ENCODE data around the gene ARID3A.
"Not testable (repeated sequence)": the region's sequence is repeated elsewhere in the genome, so short reads cannot be mapped to it uniquely, and the experiment has no call there.

The ARID3A gene

GRCh38 chr19:883661-884211 lies 42.1 kb upstream of the ARID3A start:
- no peaks in the 10 kb centered on the region for H3K9me3 ChIP-seq (ENCODE audit: control insufficient read depth in 1 of 2, low read length in 2 of 2)

GRCh38 chr19:884420-885211 lies 41.2 kb upstream of the ARID3A start:
- H3K9ac ChIP-seq (ENCODE audit: low read depth in 1 of 2, low read length in 2 of 2) = no peak overlapping the region
- no peaks in the 10 kb centered on the region for H3K27me3 ChIP-seq (ENCODE audit: control insufficient read depth in 1 of 2, insufficient read depth in 2 of 2, low read length in 2 of 2)
- H3K36me3 ChIP-seq (ENCODE audit: control insufficient read depth in 1 of 2, insufficient read depth in 2 of 2, low read length in 2 of 2) = peaks cover 30 to 64% of the 10 kb centered on the region in 2 donors
- no peaks in the 10 kb centered on the region for H3K9me3 ChIP-seq (ENCODE audit: control insufficient read depth in 1 of 2, low read length in 2 of 2)
- H3K4me3 ChIP-seq (ENCODE audit: low read depth in 1 of 2, low read length in 2 of 2) = no peak overlapping the region
- H3K4me1 ChIP-seq (ENCODE audit: control insufficient read depth in 1 of 2, insufficient read depth in 2 of 2, low read length in 2 of 2) = no peaks in the 10 kb centered on the region
- no peak overlapping the region for H3K27ac ChIP-seq (ENCODE audit: low read depth, low read length)

More at GRCh38 chr19:883661-884211, 42.1 kb upstream of the ARID3A start:
- Histone ChIP-seq H3K36me3 (ENCODE audit: control insufficient read depth in 1 of 2, insufficient read depth in 2 of 2, low read length in 2 of 2) (peaks cover 24 to 62% of the 10 kb centered on the region in 2 donors), H3K27me3 (ENCODE audit: control insufficient read depth in 1 of 2, insufficient read depth in 2 of 2, low read length in 2 of 2) (no peaks in the 10 kb centered on the region), H3K4me1 (ENCODE audit: control insufficient read depth in 1 of 2, insufficient read depth in 2 of 2, low read length in 2 of 2) (no peaks in the 10 kb centered on the region), H3K9ac (ENCODE audit: low read depth in 1 of 2, low read length in 2 of 2) (no peak overlapping the region), H3K4me3 (ENCODE audit: low read depth in 1 of 2, low read length in 2 of 2) (no peak overlapping the region), H3K27ac (ENCODE audit: low read depth, low read length) (no peak overlapping the region)

GRCh38 chr19:885536-886224 lies 40.2 kb upstream of the ARID3A start:
- Histone ChIP-seq H3K27ac (ENCODE audit: low read depth, low read length) (no peak overlapping the region), H3K9ac (ENCODE audit: low read depth in 1 of 2, low read length in 2 of 2) (no peak overlapping the region), H3K4me1 (ENCODE audit: control insufficient read depth in 1 of 2, insufficient read depth in 2 of 2, low read length in 2 of 2) (no peaks in the 10 kb centered on the region), H3K36me3 (ENCODE audit: control insufficient read depth in 1 of 2, insufficient read depth in 2 of 2, low read length in 2 of 2) (peaks cover 32 to 71% of the 10 kb centered on the region in 2 donors), H3K27me3 (ENCODE audit: control insufficient read depth in 1 of 2, insufficient read depth in 2 of 2, low read length in 2 of 2) (no peaks in the 10 kb centered on the region), H3K4me3 (ENCODE audit: low read depth in 1 of 2, low read length in 2 of 2) (no peak overlapping the region), H3K9me3 (ENCODE audit: control insufficient read depth in 1 of 2, low read length in 2 of 2) (no peaks in the 10 kb centered on the region)

- Histone ChIP-seq H3K27me3 (ENCODE audit: control insufficient read depth in 1 of 2, insufficient read depth in 2 of 2, low read length in 2 of 2) (no peaks in the 10 kb centered on the region), H3K27ac (ENCODE audit: low read depth, low read length) (no peak overlapping the region), H3K4me1 (ENCODE audit: control insufficient read depth in 1 of 2, insufficient read depth in 2 of 2, low read length in 2 of 2) (peaks cover 2 to 3% of the 10 kb centered on the region in 2 donors), H3K9me3 (ENCODE audit: control insufficient read depth in 1 of 2, low read length in 2 of 2) (no peaks in the 10 kb centered on the region), H3K4me3 (ENCODE audit: low read depth in 1 of 2, low read length in 2 of 2) (no peak overlapping the region), H3K9ac (ENCODE audit: low read depth in 1 of 2, low read length in 2 of 2) (no peak overlapping the region), H3K36me3 (ENCODE audit: control insufficient read depth in 1 of 2, insufficient read depth in 2 of 2, low read length in 2 of 2) (peaks cover 20 to 60% of the 10 kb centered on the region in 2 donors)
These were observed 38.8 kb upstream of the ARID3A start for GRCh38 chr19:887072-887471.

GRCh38 chr19:887599-887998 lies 38.2 kb upstream of the ARID3A start:
- H3K36me3 ChIP-seq (ENCODE audit: control insufficient read depth in 1 of 2, insufficient read depth in 2 of 2, low read length in 2 of 2) = peaks cover 14 to 54% of the 10 kb centered on the region in 2 donors
- no peak overlapping the region for H3K9ac ChIP-seq (ENCODE audit: low read depth in 1 of 2, low read length in 2 of 2)
- no peak overlapping the region for H3K4me3 ChIP-seq (ENCODE audit: low read depth in 1 of 2, low read length in 2 of 2)
- H3K9me3 ChIP-seq (ENCODE audit: control insufficient read depth in 1 of 2, low read length in 2 of 2) = no peaks in the 10 kb centered on the region
- H3K4me1 ChIP-seq (ENCODE audit: control insufficient read depth in 1 of 2, insufficient read depth in 2 of 2, low read length in 2 of 2) = peaks cover 4 to 5% of the 10 kb centered on the region in 2 donors
- no peaks in the 10 kb centered on the region for H3K27me3 ChIP-seq (ENCODE audit: control insufficient read depth in 1 of 2, insufficient read depth in 2 of 2, low read length in 2 of 2)
- H3K27ac ChIP-seq (ENCODE audit: low read depth, low read length) = no peak overlapping the region

GRCh38 chr19:888581-889385 lies 37.1 kb upstream of the ARID3A start:
- Histone ChIP-seq H3K4me3 (ENCODE audit: low read depth in 1 of 2, low read length in 2 of 2) (no peak overlapping the region), H3K9ac (ENCODE audit: low read depth in 1 of 2, low read length in 2 of 2) (no peak overlapping the region), H3K4me1 (ENCODE audit: control insufficient read depth in 1 of 2, insufficient read depth in 2 of 2, low read length in 2 of 2) (peaks cover 4 to 5% of the 10 kb centered on the region in 2 donors), H3K27me3 (ENCODE audit: control insufficient read depth in 1 of 2, insufficient read depth in 2 of 2, low read length in 2 of 2) (no peaks in the 10 kb centered on the region), H3K27ac (ENCODE audit: low read depth, low read length) (no peak overlapping the region), H3K36me3 (ENCODE audit: control insufficient read depth in 1 of 2, insufficient read depth in 2 of 2, low read length in 2 of 2) (peaks cover 12 to 51% of the 10 kb centered on the region in 2 donors), H3K9me3 (ENCODE audit: control insufficient read depth in 1 of 2, low read length in 2 of 2) (no peaks in the 10 kb centered on the region)

GRCh38 chr19:889662-890295 lies 36.1 kb upstream of the ARID3A start:
- peaks cover 4 to 5% of the 10 kb centered on the region in 2 donors for H3K4me1 ChIP-seq (ENCODE audit: control insufficient read depth in 1 of 2, insufficient read depth in 2 of 2, low read length in 2 of 2)
- H3K27ac ChIP-seq (ENCODE audit: low read depth, low read length) = no peak overlapping the region
- H3K4me3 ChIP-seq (ENCODE audit: low read depth in 1 of 2, low read length in 2 of 2) = no peak overlapping the region
- no peaks in the 10 kb centered on the region for H3K9me3 ChIP-seq (ENCODE audit: control insufficient read depth in 1 of 2, low read length in 2 of 2)
- H3K27me3 ChIP-seq (ENCODE audit: control insufficient read depth in 1 of 2, insufficient read depth in 2 of 2, low read length in 2 of 2) = no peaks in the 10 kb centered on the region
- H3K36me3 ChIP-seq (ENCODE audit: control insufficient read depth in 1 of 2, insufficient read depth in 2 of 2, low read length in 2 of 2) = peaks cover 12 to 49% of the 10 kb centered on the region in 2 donors
- no peak overlapping the region for H3K9ac ChIP-seq (ENCODE audit: low read depth in 1 of 2, low read length in 2 of 2)

- H3K36me3 ChIP-seq (ENCODE audit: control insufficient read depth in 1 of 2, insufficient read depth in 2 of 2, low read length in 2 of 2) = peaks cover 12 to 39% of the 10 kb centered on the region in 2 donors
- H3K9ac ChIP-seq (ENCODE audit: low read depth in 1 of 2, low read length in 2 of 2) = no peak overlapping the region
- no peak overlapping the region for H3K27ac ChIP-seq (ENCODE audit: low read depth, low read length)
These were observed 35.0 kb upstream of the ARID3A start for GRCh38 chr19:890831-891230.

GRCh38 chr19:891421-892200 lies 34.2 kb upstream of the ARID3A start:
- not testable (repeated sequence) for H3K27ac ChIP-seq (ENCODE audit: low read depth, low read length); H3K4me1 ChIP-seq (ENCODE audit: control insufficient read depth in 1 of 2, insufficient read depth in 2 of 2, low read length in 2 of 2); H3K9me3 ChIP-seq (ENCODE audit: control insufficient read depth in 1 of 2, low read length in 2 of 2); H3K27me3 ChIP-seq (ENCODE audit: control insufficient read depth in 1 of 2, insufficient read depth in 2 of 2, low read length in 2 of 2)
- peak overlapping the region; percentile 57 to 92 for H3K9ac ChIP-seq (ENCODE audit: low read depth in 1 of 2, low read length in 2 of 2)
- peak overlapping the region; percentile 83 to 84 for H3K4me3 ChIP-seq (ENCODE audit: low read depth in 1 of 2, low read length in 2 of 2)
- peaks cover 8 to 31% of the 10 kb centered on the region in 2 donors for H3K36me3 ChIP-seq (ENCODE audit: control insufficient read depth in 1 of 2, insufficient read depth in 2 of 2, low read length in 2 of 2)

More at GRCh38 chr19:890831-891230, 35.0 kb upstream of the ARID3A start:
- no peaks in the 10 kb centered on the region for H3K9me3 ChIP-seq (ENCODE audit: control insufficient read depth in 1 of 2, low read length in 2 of 2)
- H3K4me3 ChIP-seq (ENCODE audit: low read depth in 1 of 2, low read length in 2 of 2) = no peak overlapping the region
- H3K4me1 ChIP-seq (ENCODE audit: control insufficient read depth in 1 of 2, insufficient read depth in 2 of 2, low read length in 2 of 2) = peaks cover 4 to 5% of the 10 kb centered on the region in 2 donors
- H3K27me3 ChIP-seq (ENCODE audit: control insufficient read depth in 1 of 2, insufficient read depth in 2 of 2, low read length in 2 of 2) = no peaks in the 10 kb centered on the region
